Jurkat, Clone E6-1 (cell line): ENCODE data around the gene TNFRSF12A. TPM values are rescaled to one million over a fixed set of nuclear protein-coding genes. Genes with fewer than 3 reads are reported as not detected.

Experiments used
- DNase-seq: peaks from one replicate; pipeline ENCODE4 v3.0.0-alpha.2; 2011; ENCODE audit warnings: low read depth, low spot score
- H3K4me3 ChIP-seq: 2 replicates; pipeline ENCODE4 v1.5.1; 2011; ENCODE audit warnings: mild to moderate bottlenecking, low read length, control low read depth, moderate library complexity
- polyA plus RNA-seq: library from polyadenylated mRNA; unstranded; fragments of >200 nt; gene quantifications from one replicate; pipeline ENCODE4 v1.2.1, GENCODE V29; 2012; ENCODE audit warnings: missing spikeins; ENCODE audit not compliant: insufficient read length, insufficient read depth

The TNFRSF12A gene
- 4.2 TPM for polyA plus RNA-seq

- H3K4me3 ChIP-seq, result peak within 1 kb of the TSS; percentile 63
- peak; percentile 35 for DNase-seq
Measured at GRCh38 chr16:3020247-3020603, at the start of gene TNFRSF12A. TNFRSF12A (plus strand) TSS chr16:3020368; CDS start chr16:3020398, 30 bp downstream.

GRCh38 chr16:2970563-2970962 is 49.6 kb upstream of the TNFRSF12A start:
- DNase-seq, result no peak
- H3K4me3 ChIP-seq, result peak overlapping the region; percentile 70

- H3K4me3 ChIP-seq, result no peak overlapping the region
- no peak for DNase-seq
Measured at GRCh38 chr16:2971134-2971984, 48.8 kb upstream of the TNFRSF12A start.

GRCh38 chr16:2971985-2972784 is 48.0 kb upstream of the TNFRSF12A start:
- no peak overlapping the region for H3K4me3 ChIP-seq
- no peak for DNase-seq

- DNase-seq, result no peak
- no peak overlapping the region for H3K4me3 ChIP-seq
Measured at GRCh38 chr16:2973093-2973492, 47.1 kb upstream of the TNFRSF12A start.

GRCh38 chr16:2973605-2974318 is 46.4 kb upstream of the TNFRSF12A start:
- DNase-seq, result no peak
- H3K4me3 ChIP-seq, result no peak overlapping the region

- DNase-seq, result no peak
- H3K4me3 ChIP-seq, result no peak overlapping the region
Measured at GRCh38 chr16:2974319-2975056, 45.7 kb upstream of the TNFRSF12A start.

GRCh38 chr16:2975161-2975795 is 44.9 kb upstream of the TNFRSF12A start:
- H3K4me3 ChIP-seq, result no peak overlapping the region
- DNase-seq, result no peak

GRCh38 chr16:2976201-2976600 is 44.0 kb upstream of the TNFRSF12A start:
- no peak overlapping the region for H3K4me3 ChIP-seq
- DNase-seq, result no peak

GRCh38 chr16:2976673-2977072 is 43.5 kb upstream of the TNFRSF12A start:
- no peak for DNase-seq
- H3K4me3 ChIP-seq, result no peak overlapping the region

GRCh38 chr16:2977440-2977839 is 42.7 kb upstream of the TNFRSF12A start:
- DNase-seq, result no peak
- no peak overlapping the region for H3K4me3 ChIP-seq

GRCh38 chr16:2979669-2980226 is 40.4 kb upstream of the TNFRSF12A start:
- no peak for DNase-seq

GRCh38 chr16:2980227-2981176 is 39.7 kb upstream of the TNFRSF12A start, which contains the start of gene PKMYT1:
PKMYT1 (minus strand) TSS chr16:2980446; CDS start chr16:2979657, 789 bp downstream.
- peak within 1 kb of the TSS; percentile 82 for H3K4me3 ChIP-seq
- peak; percentile 76 for DNase-seq

More at GRCh38 chr16:2979669-2980226, 40.4 kb upstream of the TNFRSF12A start:
- H3K4me3 ChIP-seq, result peak overlapping the region; percentile 82

- peak overlapping the region; percentile 82 for H3K4me3 ChIP-seq
- no peak for DNase-seq
Measured at GRCh38 chr16:2981177-2981898, 38.8 kb upstream of the TNFRSF12A start.

- H3K4me3 ChIP-seq, result no peak overlapping the region
- no peak for DNase-seq
Measured at GRCh38 chr16:2981899-2982250, 38.3 kb upstream of the TNFRSF12A start.

GRCh38 chr16:2982402-2982801 is 37.8 kb upstream of the TNFRSF12A start:
- no peak for DNase-seq
- no peak overlapping the region for H3K4me3 ChIP-seq
